ENCODE results near the gene AGPAT3.
"Not testable (repeated sequence)": the region's sequence is repeated elsewhere in the genome, so short reads cannot be mapped to it uniquely, and the experiment has no call there.

The AGPAT3 gene

GRCh38 chr21:43864962-43865539 is at the start of gene AGPAT3:
AGPAT3 (plus strand) TSS chr21:43865223; CDS start chr21:43959682, 94,459 bp downstream.
- no peak for DNase-seq (ENCODE audit: low read depth in 1 of 2, low spot score in 1 of 2)

GRCh38 chr21:43815991-43816390 is 49.0 kb upstream of the AGPAT3 start:
- DNase-seq (ENCODE audit: low read depth in 1 of 2, low spot score in 1 of 2) = no peak

- DNase-seq (ENCODE audit: low read depth in 1 of 2, low spot score in 1 of 2) = no peak
These were observed 48.4 kb upstream of the AGPAT3 start for GRCh38 chr21:43816611-43817071.

- DNase-seq (ENCODE audit: low read depth in 1 of 2, low spot score in 1 of 2) = no peak
These were observed 47.6 kb upstream of the AGPAT3 start for GRCh38 chr21:43817157-43818086.

GRCh38 chr21:43818685-43819084 is 46.3 kb upstream of the AGPAT3 start:
- DNase-seq (ENCODE audit: low read depth in 1 of 2, low spot score in 1 of 2) = no peak

GRCh38 chr21:43819511-43820405 is 45.3 kb upstream of the AGPAT3 start:
- DNase-seq (ENCODE audit: low read depth in 1 of 2, low spot score in 1 of 2) = no peak

GRCh38 chr21:43820466-43820865 is 44.6 kb upstream of the AGPAT3 start:
- DNase-seq (ENCODE audit: low read depth in 1 of 2, low spot score in 1 of 2) = no peak

- DNase-seq (ENCODE audit: low read depth in 1 of 2, low spot score in 1 of 2) = not testable (repeated sequence)
These were observed 42.9 kb upstream of the AGPAT3 start for GRCh38 chr21:43822166-43822565.

GRCh38 chr21:43822741-43823140 is 42.3 kb upstream of the AGPAT3 start:
- DNase-seq (ENCODE audit: low read depth in 1 of 2, low spot score in 1 of 2) = not testable (repeated sequence)

GRCh38 chr21:43824333-43825241 is 40.4 kb upstream of the AGPAT3 start:
- no peak for DNase-seq (ENCODE audit: low read depth in 1 of 2, low spot score in 1 of 2)

GRCh38 chr21:43825242-43825935 is 39.6 kb upstream of the AGPAT3 start:
- DNase-seq (ENCODE audit: low read depth in 1 of 2, low spot score in 1 of 2) = no peak

GRCh38 chr21:43825936-43826622 is 38.9 kb upstream of the AGPAT3 start:
- DNase-seq (ENCODE audit: low read depth in 1 of 2, low spot score in 1 of 2) = no peak

- DNase-seq (ENCODE audit: low read depth in 1 of 2, low spot score in 1 of 2) = no peak
These were observed 38.4 kb upstream of the AGPAT3 start for GRCh38 chr21:43826623-43826974.

- DNase-seq (ENCODE audit: low read depth in 1 of 2, low spot score in 1 of 2) = no peak
These were observed 37.9 kb upstream of the AGPAT3 start for GRCh38 chr21:43827015-43827611.

GRCh38 chr21:43829161-43829560 is 35.9 kb upstream of the AGPAT3 start:
- DNase-seq (ENCODE audit: low read depth in 1 of 2, low spot score in 1 of 2) = no peak

GRCh38 chr21:43829575-43830119 is 35.4 kb upstream of the AGPAT3 start:
- no peak for DNase-seq (ENCODE audit: low read depth in 1 of 2, low spot score in 1 of 2)

GRCh38 chr21:43832158-43832550 is 32.9 kb upstream of the AGPAT3 start:
- no peak for DNase-seq (ENCODE audit: low read depth in 1 of 2, low spot score in 1 of 2)

- no peak for DNase-seq (ENCODE audit: low read depth in 1 of 2, low spot score in 1 of 2)
These were observed 32.4 kb upstream of the AGPAT3 start for GRCh38 chr21:43832648-43833047.
